Measurements from ENCODE around the gene ABLIM1.

The ABLIM1 gene

GRCh38 chr10:114547514-114547913 is 110.6 kb downstream of the ABLIM1 start:
- TF ChIP-seq CTCF (IDR thresholded peaks at IDR 0.05): no peak
- Histone ChIP-seq H3K4me3 (no peak overlapping the region), H3K27ac (no peak overlapping the region)
- no peak for DNase-seq (ENCODE audit: low spot score)

GRCh38 chr10:114547056-114547455 is 111.0 kb downstream of the ABLIM1 start:
- H3K4me3 ChIP-seq: no peak overlapping the region
- TF ChIP-seq CTCF (IDR thresholded peaks at IDR 0.05): no peak
- DNase-seq (ENCODE audit: low spot score): no peak
- H3K27ac ChIP-seq: no peak overlapping the region

GRCh38 chr10:114545819-114546218 is 112.3 kb downstream of the ABLIM1 start:
- DNase-seq (ENCODE audit: low spot score): no peak
- Histone ChIP-seq H3K4me3 (no peak overlapping the region), H3K27ac (no peak overlapping the region)
- no peak for TF ChIP-seq CTCF (IDR thresholded peaks at IDR 0.05)

- Histone ChIP-seq H3K4me3 (no peak overlapping the region), H3K27ac (no peak overlapping the region)
- DNase-seq (ENCODE audit: low spot score): no peak
- TF ChIP-seq CTCF (IDR thresholded peaks at IDR 0.05): no peak
Observed at GRCh38 chr10:114545071-114545470, 113.0 kb downstream of the ABLIM1 start.

- H3K4me3 ChIP-seq: no peak overlapping the region
- TF ChIP-seq CTCF (IDR thresholded peaks at IDR 0.05): no peak
- H3K27ac ChIP-seq: no peak overlapping the region
- DNase-seq (ENCODE audit: low spot score): no peak
Observed at GRCh38 chr10:114544045-114544659, 113.9 kb downstream of the ABLIM1 start.

GRCh38 chr10:114543456-114543855 is 114.6 kb downstream of the ABLIM1 start:
- Histone ChIP-seq H3K27ac (no peak overlapping the region), H3K4me3 (no peak overlapping the region)
- no peak for TF ChIP-seq CTCF (IDR thresholded peaks at IDR 0.05)
- no peak for DNase-seq (ENCODE audit: low spot score)

GRCh38 chr10:114542373-114542772 is 115.7 kb downstream of the ABLIM1 start:
- no peak overlapping the region for H3K4me3 ChIP-seq
- H3K27ac ChIP-seq: peak overlapping the region in 1 of 2 donors; percentile 36
- no peak for DNase-seq (ENCODE audit: low spot score)
- no peak for TF ChIP-seq CTCF (IDR thresholded peaks at IDR 0.05)

Data from coronary artery (tissue), 2 donors.